Activated naive CD8-positive, alpha-beta T cell treated with anti-CD3 and anti-CD28 coated beads, Interleukin-2, amount 10 ng/mL, durations not matched to agents 7 days and 5 days (primary cell): ENCODE results near the gene DOCK10. TPM values are rescaled to one million over a fixed set of nuclear protein-coding genes. Genes with fewer than 3 reads are reported as not detected.

Experiments used
- ATAC-seq: fragments of 150-1000 bp; cut with Tn5 transposase; one replicate; pipeline ENCODE4 v1.10.0; 2021; ENCODE audit warnings: low read depth, moderate library complexity
- POLR2A ChIA-PET: fragments of 350-600 bp; sonication (Branson Sonifier 250); formaldehyde crosslinking; loops from one replicate; lab custom pipeline; 2021; ENCODE audit warnings: antibody characterized with exemption; lab: Charles Lee
- DNase-seq: peaks from one replicate; pipeline ENCODE4 v3.0.0; 2021
- H3K27ac Mint-ChIP-seq: one replicate; pipeline ENCODE4 v1.8.0; 2022; ENCODE audit warnings: mild to moderate bottlenecking, mixed read lengths
- H3K27me3 Mint-ChIP-seq: one replicate; pipeline ENCODE4 v1.8.0; 2022; ENCODE audit warnings: mild to moderate bottlenecking, moderate library complexity, mixed read lengths
- H3K36me3 Mint-ChIP-seq: one replicate; pipeline ENCODE4 v1.8.0; 2021; ENCODE audit warnings: mild to moderate bottlenecking, mixed read lengths
- H3K4me1 Mint-ChIP-seq: one replicate; pipeline ENCODE4 v1.8.0; 2021; ENCODE audit warnings: mixed read lengths
- H3K4me3 Mint-ChIP-seq: one replicate; pipeline ENCODE4 v1.8.0; 2022; ENCODE audit warnings: mild to moderate bottlenecking, moderate library complexity, mixed read lengths
- H3K9me3 Mint-ChIP-seq: one replicate; pipeline ENCODE4 v1.8.0; 2021; ENCODE audit warnings: mixed read lengths
- total RNA-seq, 2 experiments: library from RNA; stranded (reverse); gene quantifications; one replicate each; pipeline ENCODE4 v1.2.3, GENCODE V29; 2021

DOCK10 gene
- total RNA-seq, 2 experiments from 2014 or later: 259 to 273 TPM

GRCh38 chr2:224982226-224982625, 60.0 kb downstream of the DOCK10 start:
- H3K27me3 Mint-ChIP-seq: no peaks in the 10 kb centered on the region

GRCh38 chr2:224976629-224977525, 65.4 kb downstream of the DOCK10 start:
- Mint-ChIP-seq H3K36me3 (peaks cover 41% of the 10 kb centered on the region), H3K4me3 (peak overlapping the region; percentile 10), H3K4me1 (peaks cover 54% of the 10 kb centered on the region), H3K27me3 (no peaks in the 10 kb centered on the region), H3K27ac (peak overlapping the region; percentile 78), H3K9me3 (peaks cover 1% of the 10 kb centered on the region)
- POLR2A ChIA-PET: interaction anchor here (0.6 kb wide), 2 partner anchors 10 to 138 kb away, joined by 3 read pairs; no protein-coding TSS in a partner anchor
- ATAC-seq (peak; percentile 28), DNase-seq (no peak)

More at GRCh38 chr2:224982226-224982625, 60.0 kb downstream of the DOCK10 start:
- Mint-ChIP-seq H3K27ac (peak overlapping the region; percentile 94), H3K9me3 (peaks cover 1% of the 10 kb centered on the region), H3K4me1 (peaks cover 68% of the 10 kb centered on the region), H3K4me3 (peak overlapping the region; percentile 81), H3K36me3 (peaks cover 38% of the 10 kb centered on the region)
- no peak for ATAC-seq
- no peak for DNase-seq
- POLR2A ChIA-PET: interaction anchor here (0.7 to 1.6 kb wide), 5 partner anchors 18 to 49 kb away, joined by 3 to 12 read pairs (median 3); no protein-coding TSS in a partner anchor

- no peak for DNase-seq
- H3K9me3 Mint-ChIP-seq: peaks cover 1% of the 10 kb centered on the region
- peaks cover 39% of the 10 kb centered on the region for H3K36me3 Mint-ChIP-seq
- H3K27ac Mint-ChIP-seq: no peak overlapping the region
- H3K4me3 Mint-ChIP-seq: no peak overlapping the region
- ATAC-seq: no peak
- H3K27me3 Mint-ChIP-seq: no peaks in the 10 kb centered on the region
- POLR2A ChIA-PET: no interaction called here
- H3K4me1 Mint-ChIP-seq: peaks cover 55% of the 10 kb centered on the region
Observed at GRCh38 chr2:224975761-224976160, 66.5 kb downstream of the DOCK10 start.

- Mint-ChIP-seq H3K9me3 (no peaks in the 10 kb centered on the region), H3K36me3 (peaks cover 31% of the 10 kb centered on the region), H3K4me3 (no peak overlapping the region), H3K27me3 (no peaks in the 10 kb centered on the region), H3K4me1 (peaks cover 64% of the 10 kb centered on the region), H3K27ac (no peak overlapping the region)
- POLR2A ChIA-PET: interaction anchor here (0.5 to 0.6 kb wide), 2 partner anchors 41 to 69 kb away, joined by 3 read pairs; partner anchors contain the start of gene DOCK10
- DNase-seq (no peak), ATAC-seq (no peak)
Observed at GRCh38 chr2:224973112-224974016, 68.9 kb downstream of the DOCK10 start.

- ATAC-seq (peak; percentile 40), DNase-seq (no peak)
- H3K27me3 Mint-ChIP-seq: no peaks in the 10 kb centered on the region
- H3K36me3 Mint-ChIP-seq: peaks cover 32% of the 10 kb centered on the region
- peak overlapping the region; percentile 50 for H3K4me3 Mint-ChIP-seq
- H3K4me1 Mint-ChIP-seq: peaks cover 58% of the 10 kb centered on the region
- no peaks in the 10 kb centered on the region for H3K9me3 Mint-ChIP-seq
- peak overlapping the region; percentile 64 for H3K27ac Mint-ChIP-seq
- POLR2A ChIA-PET: no interaction called here
Observed at GRCh38 chr2:224971214-224971613, 71.1 kb downstream of the DOCK10 start.

- Mint-ChIP-seq H3K36me3 (peaks cover 27% of the 10 kb centered on the region), H3K4me1 (peaks cover 51% of the 10 kb centered on the region), H3K9me3 (no peaks in the 10 kb centered on the region), H3K4me3 (peak overlapping the region; percentile 56), H3K27me3 (no peaks in the 10 kb centered on the region), H3K27ac (peak overlapping the region; percentile 70)
- POLR2A ChIA-PET: no interaction called here
- DNase-seq (no peak), ATAC-seq (no peak)
Observed at GRCh38 chr2:224970311-224970710, 72.0 kb downstream of the DOCK10 start.

- H3K27ac Mint-ChIP-seq: peak overlapping the region; percentile 70
- H3K9me3 Mint-ChIP-seq: no peaks in the 10 kb centered on the region
- peaks cover 25% of the 10 kb centered on the region for H3K36me3 Mint-ChIP-seq
- DNase-seq (no peak), ATAC-seq (no peak)
- peaks cover 46% of the 10 kb centered on the region for H3K4me1 Mint-ChIP-seq
- no peaks in the 10 kb centered on the region for H3K27me3 Mint-ChIP-seq
- POLR2A ChIA-PET: interaction anchor here (0.9 kb wide), 1 partner anchor 23 kb away, joined by 3 read pairs; no protein-coding TSS in a partner anchor
- peak overlapping the region; percentile 56 for H3K4me3 Mint-ChIP-seq
Observed at GRCh38 chr2:224969633-224970260, 72.5 kb downstream of the DOCK10 start.

GRCh38 chr2:224969095-224969494, 73.2 kb downstream of the DOCK10 start:
- DNase-seq (no peak), ATAC-seq (peak; percentile 40)
- H3K9me3 Mint-ChIP-seq: no peaks in the 10 kb centered on the region
- peaks cover 47% of the 10 kb centered on the region for H3K4me1 Mint-ChIP-seq
- peak overlapping the region; percentile 56 for H3K4me3 Mint-ChIP-seq
- POLR2A ChIA-PET: interaction anchor here (0.9 to 1.4 kb wide), 2 partner anchors 11 to 22 kb away, joined by 3 to 6 read pairs; no protein-coding TSS in a partner anchor
- peak overlapping the region; percentile 49 for H3K27ac Mint-ChIP-seq
- H3K27me3 Mint-ChIP-seq: no peaks in the 10 kb centered on the region
- H3K36me3 Mint-ChIP-seq: peaks cover 29% of the 10 kb centered on the region

GRCh38 chr2:224968051-224968450, 74.2 kb downstream of the DOCK10 start:
- H3K9me3 Mint-ChIP-seq: no peaks in the 10 kb centered on the region
- POLR2A ChIA-PET: interaction anchor here (1.4 kb wide), 1 partner anchor 10 kb away, joined by 6 read pairs; no protein-coding TSS in a partner anchor
- peak overlapping the region; percentile 43 for H3K27ac Mint-ChIP-seq
- H3K27me3 Mint-ChIP-seq: no peaks in the 10 kb centered on the region
- DNase-seq: no peak
- no peak for ATAC-seq
- peaks cover 37% of the 10 kb centered on the region for H3K4me1 Mint-ChIP-seq
- H3K36me3 Mint-ChIP-seq: peaks cover 30% of the 10 kb centered on the region
- no peak overlapping the region for H3K4me3 Mint-ChIP-seq

GRCh38 chr2:224966613-224967012, 75.7 kb downstream of the DOCK10 start:
- Mint-ChIP-seq H3K4me1 (peaks cover 44% of the 10 kb centered on the region), H3K27me3 (no peaks in the 10 kb centered on the region), H3K27ac (no peak overlapping the region), H3K4me3 (no peak overlapping the region), H3K36me3 (peaks cover 39% of the 10 kb centered on the region), H3K9me3 (no peaks in the 10 kb centered on the region)
- POLR2A ChIA-PET: interaction anchor here (0.7 kb wide), 1 partner anchor 10 kb away, joined by 3 read pairs; no protein-coding TSS in a partner anchor
- DNase-seq (no peak), ATAC-seq (no peak)

GRCh38 chr2:224959556-224959955, 82.7 kb downstream of the DOCK10 start:
- Mint-ChIP-seq H3K36me3 (peaks cover 37% of the 10 kb centered on the region), H3K4me1 (peaks cover 55% of the 10 kb centered on the region), H3K27me3 (no peaks in the 10 kb centered on the region), H3K9me3 (peaks cover 2% of the 10 kb centered on the region), H3K27ac (no peak overlapping the region), H3K4me3 (no peak overlapping the region)
- DNase-seq (no peak), ATAC-seq (no peak)
- POLR2A ChIA-PET: interaction anchor here (0.6 kb wide), 2 partner anchors 18 to 23 kb away, joined by 3 to 4 read pairs; no protein-coding TSS in a partner anchor

- peaks cover 58% of the 10 kb centered on the region for H3K4me1 Mint-ChIP-seq
- no peak overlapping the region for H3K4me3 Mint-ChIP-seq
- no peaks in the 10 kb centered on the region for H3K27me3 Mint-ChIP-seq
- peaks cover 35% of the 10 kb centered on the region for H3K36me3 Mint-ChIP-seq
- H3K27ac Mint-ChIP-seq: peak overlapping the region; percentile 8
- POLR2A ChIA-PET: no interaction called here
- DNase-seq: no peak
- H3K9me3 Mint-ChIP-seq: peaks cover 2% of the 10 kb centered on the region
- no peak for ATAC-seq
Observed at GRCh38 chr2:224958873-224959272, 83.4 kb downstream of the DOCK10 start.
